ENCODE measurements around the gene TSPAN5.

TSPAN5 gene

DNA sequence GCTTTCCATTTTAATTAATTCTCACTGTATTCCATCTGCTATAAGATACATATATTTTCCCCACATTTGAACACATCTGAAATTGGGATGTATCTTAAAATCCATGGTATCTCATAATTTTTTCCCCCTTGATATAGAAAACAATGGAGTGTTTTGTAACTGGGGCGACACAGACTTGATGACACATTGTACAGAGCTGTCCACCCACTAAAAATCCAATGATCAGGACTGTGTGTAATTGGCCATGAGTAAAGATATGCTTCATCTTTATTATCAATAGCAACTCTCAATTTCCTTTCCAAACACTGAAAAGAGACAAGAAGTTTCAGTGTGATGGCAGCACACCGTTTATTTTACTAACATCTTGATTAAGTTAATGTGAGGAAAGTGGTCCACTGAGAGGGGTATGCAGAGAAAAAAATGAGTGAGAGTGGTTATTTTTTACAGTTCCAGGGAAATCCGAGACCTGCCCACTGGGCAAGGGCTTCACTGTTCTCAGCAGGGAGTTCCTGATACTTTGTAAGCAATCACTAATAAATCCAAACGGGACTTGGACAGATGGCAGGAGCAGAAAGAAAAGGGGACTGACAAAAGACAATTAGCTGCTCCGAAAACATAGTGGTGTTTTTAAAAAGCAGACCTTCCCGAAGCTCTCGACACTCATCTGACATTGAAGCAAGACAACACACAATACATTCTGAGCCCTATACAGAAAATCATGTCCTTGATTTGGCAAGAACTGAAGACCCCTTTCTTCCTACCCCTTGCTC is 149.4 kb downstream of the TSPAN5 start:
- H3K4me3 ChIP-seq (replicated peaks; ENCODE audit: low read depth, low read length), result no peak overlapping the region
- TF ChIP-seq, protein P1, sequence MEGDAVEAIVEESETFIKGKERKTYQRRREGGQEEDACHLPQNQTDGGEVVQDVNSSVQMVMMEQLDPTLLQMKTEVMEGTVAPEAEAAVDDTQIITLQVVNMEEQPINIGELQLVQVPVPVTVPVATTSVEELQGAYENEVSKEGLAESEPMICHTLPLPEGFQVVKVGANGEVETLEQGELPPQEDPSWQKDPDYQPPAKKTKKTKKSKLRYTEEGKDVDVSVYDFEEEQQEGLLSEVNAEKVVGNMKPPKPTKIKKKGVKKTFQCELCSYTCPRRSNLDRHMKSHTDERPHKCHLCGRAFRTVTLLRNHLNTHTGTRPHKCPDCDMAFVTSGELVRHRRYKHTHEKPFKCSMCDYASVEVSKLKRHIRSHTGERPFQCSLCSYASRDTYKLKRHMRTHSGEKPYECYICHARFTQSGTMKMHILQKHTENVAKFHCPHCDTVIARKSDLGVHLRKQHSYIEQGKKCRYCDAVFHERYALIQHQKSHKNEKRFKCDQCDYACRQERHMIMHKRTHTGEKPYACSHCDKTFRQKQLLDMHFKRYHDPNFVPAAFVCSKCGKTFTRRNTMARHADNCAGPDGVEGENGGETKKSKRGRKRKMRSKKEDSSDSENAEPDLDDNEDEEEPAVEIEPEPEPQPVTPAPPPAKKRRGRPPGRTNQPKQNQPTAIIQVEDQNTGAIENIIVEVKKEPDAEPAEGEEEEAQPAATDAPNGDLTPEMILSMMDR (IDR thresholded peaks at IDR 0.05; ENCODE audit: low read length, missing control alignments), result no peak
- no peak for DNase-seq (ENCODE audit: low read depth)

DNA sequence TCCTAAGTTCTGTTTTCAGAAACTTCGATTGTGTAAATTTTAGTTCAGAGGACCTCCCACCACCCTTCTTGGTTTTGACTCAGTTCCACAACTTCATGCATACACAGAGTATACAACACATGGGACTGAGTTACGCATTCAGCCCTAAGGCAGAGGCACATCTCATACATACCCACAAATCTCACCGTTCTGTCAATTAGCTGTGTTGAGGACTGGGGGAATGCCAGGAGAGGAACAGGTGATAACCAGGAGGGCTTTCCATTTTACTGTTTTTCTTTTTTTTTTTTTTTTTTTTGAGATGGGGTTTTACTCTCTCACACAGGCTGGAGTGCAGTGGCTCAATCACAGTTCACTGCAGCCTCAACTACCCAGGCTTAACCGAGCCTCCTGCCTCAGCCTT is 150.2 kb downstream of the TSPAN5 start:
- no peak overlapping the region for H3K4me3 ChIP-seq (replicated peaks; ENCODE audit: low read depth, low read length)
- TF ChIP-seq, protein P1 (IDR thresholded peaks at IDR 0.05; ENCODE audit: low read length, missing control alignments), result no peak
- no peak for DNase-seq (ENCODE audit: low read depth)

DNA sequence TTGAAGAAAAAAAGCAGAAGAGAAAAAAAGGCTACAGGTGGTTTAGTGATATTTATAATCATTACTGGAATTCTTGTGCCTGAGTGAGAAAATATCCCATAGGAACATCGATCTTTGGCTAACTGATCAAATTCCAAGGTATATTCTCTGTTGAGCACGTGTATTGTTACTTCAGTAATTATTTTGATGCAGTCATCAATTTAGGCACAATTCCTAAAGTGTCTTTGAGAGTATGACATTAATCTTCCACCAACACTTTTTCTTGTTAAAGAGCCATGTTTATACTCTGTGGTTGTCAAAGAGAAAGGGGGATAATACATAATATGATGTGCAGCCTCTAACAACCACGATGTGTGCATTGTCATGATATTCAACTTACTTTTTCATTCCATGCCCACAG is 151.1 kb downstream of the TSPAN5 start:
- TF ChIP-seq, protein P1 (IDR thresholded peaks at IDR 0.05; ENCODE audit: low read length, missing control alignments), result no peak
- H3K4me3 ChIP-seq (replicated peaks; ENCODE audit: low read depth, low read length), result no peak overlapping the region
- no peak for DNase-seq (ENCODE audit: low read depth)

DNA sequence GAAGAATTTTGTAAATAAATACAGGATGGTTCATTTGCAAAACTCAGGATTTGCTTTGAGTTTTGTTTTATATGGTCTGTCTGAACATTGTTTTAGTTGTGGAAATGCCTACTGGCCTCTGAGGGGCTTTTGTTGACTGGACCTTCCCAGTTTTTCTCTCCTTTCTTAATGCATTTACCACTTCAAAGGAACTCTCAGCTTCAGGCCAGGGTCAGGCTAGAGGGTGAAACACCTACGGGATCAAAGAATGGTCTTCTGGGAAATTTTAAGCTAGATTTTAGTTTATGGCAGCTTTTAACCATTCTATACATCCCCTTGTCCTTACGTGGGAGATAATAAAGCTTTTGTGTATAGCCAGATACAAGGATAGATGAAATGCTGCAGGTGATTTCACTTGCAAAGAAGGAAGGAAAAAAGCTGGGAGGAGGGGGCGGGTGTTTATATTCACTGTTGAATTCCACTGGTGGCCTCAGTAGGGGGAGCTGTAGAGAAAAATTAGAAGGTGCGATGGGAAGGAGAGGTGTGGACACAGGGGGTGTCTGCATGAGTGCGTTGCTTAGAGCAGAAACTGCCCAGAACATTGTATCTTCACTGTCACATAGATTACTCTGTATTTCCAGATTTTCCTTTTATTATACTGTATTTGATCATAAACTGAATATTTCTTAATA is 151.8 kb downstream of the TSPAN5 start:
- H3K4me3 ChIP-seq (replicated peaks; ENCODE audit: low read depth, low read length), result no peak overlapping the region
- TF ChIP-seq, protein P1 (IDR thresholded peaks at IDR 0.05; ENCODE audit: low read length, missing control alignments), result peak; percentile 17
- DNase-seq (ENCODE audit: low read depth), result no peak

DNA sequence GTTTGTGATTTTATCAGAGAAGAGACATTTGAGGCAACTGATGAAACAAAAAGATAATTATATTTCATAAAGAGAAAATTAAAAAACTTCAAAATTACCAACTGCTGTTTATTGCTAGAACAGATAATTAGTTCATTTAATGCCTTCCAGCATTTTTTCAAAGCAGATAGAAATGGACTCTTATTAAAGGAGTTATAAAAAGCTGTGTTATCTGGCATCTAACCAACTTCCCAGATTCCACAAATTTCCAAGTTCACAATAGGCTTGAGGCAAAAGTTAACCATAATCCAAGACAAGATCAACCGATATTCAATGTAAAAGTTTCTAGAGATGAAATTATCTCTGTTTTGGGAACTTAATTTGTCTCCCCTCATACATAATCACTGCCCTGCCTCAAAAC is 152.4 kb downstream of the TSPAN5 start:
- DNase-seq (ENCODE audit: low read depth), result no peak
- no peak overlapping the region for H3K4me3 ChIP-seq (replicated peaks; ENCODE audit: low read depth, low read length)
- TF ChIP-seq, protein P1 (IDR thresholded peaks at IDR 0.05; ENCODE audit: low read length, missing control alignments), result no peak

DNA sequence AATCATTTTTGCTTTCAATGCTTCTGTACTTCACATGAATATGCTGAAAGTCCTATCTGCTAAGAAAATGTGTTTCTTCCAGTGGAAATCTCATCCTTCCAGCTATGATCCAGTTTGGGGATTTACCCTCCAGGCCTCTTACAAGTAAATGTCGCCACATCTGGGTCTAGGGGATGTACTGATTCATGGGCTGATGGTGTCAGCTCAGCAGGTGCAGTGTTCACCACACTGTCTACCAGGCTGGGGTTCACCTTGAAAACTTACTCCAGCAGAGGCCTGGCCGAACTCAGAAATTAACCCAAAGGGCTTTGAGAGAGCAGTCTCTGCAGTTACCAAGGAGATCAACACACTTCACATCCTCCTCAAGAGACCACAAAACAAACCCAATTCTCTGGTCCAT is 154.3 kb downstream of the TSPAN5 start:
- TF ChIP-seq, protein P1 (IDR thresholded peaks at IDR 0.05; ENCODE audit: low read length, missing control alignments), result no peak
- DNase-seq (ENCODE audit: low read depth), result no peak
- no peak overlapping the region for H3K4me3 ChIP-seq (replicated peaks; ENCODE audit: low read depth, low read length)

Measured in fibroblast of pulmonary artery (primary cell).